Uterus (tissue), 2 donors: ENCODE data around the gene C11orf52.

Experiments used
- CTCF ChIP-seq, 4 experiments: fragments of 200-600 bp in 2 of 4; fragments of 450-650 bp in 2 of 4; sonication (generic) in 2 of 4; IDR thresholded peaks; one replicate each; pipeline ENCODE4 v1.5.1; 2016 to 2019; ENCODE audit warnings: antibody characterized with exemption in 4 of 4, mild to moderate bottlenecking in 2 of 4, moderate library complexity in 1 of 4
- POLR2A ChIP-seq, 2 donors: fragments of 450-650 bp; IDR thresholded peaks; one replicate each; pipeline ENCODE4 v1.6.1; 2016; ENCODE audit warnings: antibody characterized with exemption in 2 of 2, mild to moderate bottlenecking in 1 of 2, moderate library complexity in 1 of 2

- no peak for TF ChIP-seq CTCF (IDR thresholded peaks at IDR 0.05)
- TF ChIP-seq POLR2A (IDR thresholded peaks at IDR 0.05), result no peak
These were observed 19.1 kb downstream of the C11orf52 start for GRCh38 chr11:111937844-111938243.
